ENCODE data around the gene ARHGAP30. TPM values are rescaled to one million over a fixed set of nuclear protein-coding genes. Genes with fewer than 3 reads are reported as not detected.

ARHGAP30 gene
- total RNA-seq, 1 experiment from 2014 or later = 1.7 TPM

GRCh38 chr1:161059293-161059692, 10.4 kb downstream of the ARHGAP30 start:
- peaks cover 9% of the 10 kb centered on the region for H3K27me3 Mint-ChIP-seq (ENCODE audit: unreplicated experiment)
- H3K27ac Mint-ChIP-seq (ENCODE audit: unreplicated experiment) = no peak overlapping the region
- intact Hi-C loops (cut with micrococcal nuclease; ENCODE audit: unreplicated experiment) = no loop called here
- peaks cover 7% of the 10 kb centered on the region for H3K4me1 Mint-ChIP-seq (ENCODE audit: low read depth, unreplicated experiment)
- DNase-seq = no peak
- CTCF ChIA-PET = no interaction called here
- H3K36me3 Mint-ChIP-seq (ENCODE audit: insufficient read depth, unreplicated experiment) = peaks cover 7% of the 10 kb centered on the region
- H3K9me3 Mint-ChIP-seq (ENCODE audit: low read depth, unreplicated experiment) = no peaks in the 10 kb centered on the region
- no peak overlapping the region for H3K4me3 Mint-ChIP-seq (ENCODE audit: low read depth, unreplicated experiment)
- TF ChIP-seq CTCF (IDR thresholded peaks at IDR 0.05; ENCODE audit: unreplicated experiment) = no peak
- BruUV-seq (replicated peaks) = no TSS peak

DNA sequence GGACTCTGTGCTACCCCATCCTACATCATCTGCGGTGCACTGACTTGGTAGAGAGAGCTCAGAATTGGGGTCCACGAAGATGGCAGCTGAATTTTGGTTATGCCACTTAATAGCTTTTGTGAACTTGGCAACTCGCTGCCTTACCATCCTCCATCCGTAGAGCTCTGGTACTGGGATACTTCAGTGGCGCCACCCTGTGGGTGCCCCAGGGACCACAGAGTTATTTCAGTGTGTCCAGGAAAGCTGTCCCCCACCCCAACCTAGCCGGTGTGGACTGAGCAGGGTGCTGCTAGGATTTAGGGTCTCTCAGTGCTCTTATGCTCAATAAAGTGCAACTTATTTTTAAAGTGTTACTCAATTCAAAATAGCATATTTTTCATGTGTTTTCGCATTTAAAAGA, 14.9 kb downstream of the ARHGAP30 start:
- no peaks in the 10 kb centered on the region for H3K27me3 Mint-ChIP-seq (ENCODE audit: unreplicated experiment)
- H3K4me3 Mint-ChIP-seq (ENCODE audit: low read depth, unreplicated experiment) = no peak overlapping the region
- intact Hi-C loops (cut with micrococcal nuclease; ENCODE audit: unreplicated experiment) = no loop called here
- H3K4me1 Mint-ChIP-seq (ENCODE audit: low read depth, unreplicated experiment) = no peaks in the 10 kb centered on the region
- H3K36me3 Mint-ChIP-seq (ENCODE audit: insufficient read depth, unreplicated experiment) = peaks cover 24% of the 10 kb centered on the region
- no peak for DNase-seq
- CTCF ChIA-PET = interaction anchor here (1.0 to 1.2 kb wide), 2 partner anchors 34 to 57 kb away, joined by 5 to 8 read pairs; partner anchors contain the start of gene F11R
- no TSS peak for BruUV-seq (replicated peaks)
- H3K27ac Mint-ChIP-seq (ENCODE audit: unreplicated experiment) = no peak overlapping the region
- TF ChIP-seq CTCF (IDR thresholded peaks at IDR 0.05; ENCODE audit: unreplicated experiment) = no peak
- peaks cover 2% of the 10 kb centered on the region for H3K9me3 Mint-ChIP-seq (ENCODE audit: low read depth, unreplicated experiment)

DNA sequence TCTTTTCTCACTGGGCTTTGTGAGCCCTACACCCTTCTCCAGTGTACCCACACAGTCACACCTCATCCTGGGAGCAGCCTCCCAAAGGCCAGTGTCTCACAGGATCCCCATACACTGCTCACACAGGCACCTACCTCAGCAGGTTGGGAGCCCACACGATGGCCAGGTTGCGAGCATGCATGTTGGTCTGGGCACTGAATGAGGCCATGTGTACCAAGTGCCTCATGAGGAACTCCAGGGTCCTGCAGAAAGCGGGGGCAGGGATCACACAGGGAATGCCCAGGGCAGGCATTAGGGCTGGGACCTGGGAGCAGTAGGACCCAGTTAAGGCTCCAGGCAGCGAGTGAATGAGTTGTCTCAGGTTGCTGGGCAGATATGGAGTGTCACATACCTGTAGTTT, 15.5 kb downstream of the ARHGAP30 start:
- peaks cover 2% of the 10 kb centered on the region for H3K9me3 Mint-ChIP-seq (ENCODE audit: low read depth, unreplicated experiment)
- no peaks in the 10 kb centered on the region for H3K4me1 Mint-ChIP-seq (ENCODE audit: low read depth, unreplicated experiment)
- H3K27ac Mint-ChIP-seq (ENCODE audit: unreplicated experiment) = no peak overlapping the region
- H3K36me3 Mint-ChIP-seq (ENCODE audit: insufficient read depth, unreplicated experiment) = peaks cover 19% of the 10 kb centered on the region
- H3K27me3 Mint-ChIP-seq (ENCODE audit: unreplicated experiment) = no peaks in the 10 kb centered on the region
- intact Hi-C loops (cut with micrococcal nuclease; ENCODE audit: unreplicated experiment) = no loop called here
- no TSS peak for BruUV-seq (replicated peaks)
- CTCF ChIA-PET = interaction anchor here (1.0 to 1.2 kb wide), 2 partner anchors 33 to 57 kb away, joined by 5 to 8 read pairs; partner anchors contain the start of gene F11R
- no peak for DNase-seq
- no peak for TF ChIP-seq CTCF (IDR thresholded peaks at IDR 0.05; ENCODE audit: unreplicated experiment)
- H3K4me3 Mint-ChIP-seq (ENCODE audit: low read depth, unreplicated experiment) = no peak overlapping the region

DNA sequence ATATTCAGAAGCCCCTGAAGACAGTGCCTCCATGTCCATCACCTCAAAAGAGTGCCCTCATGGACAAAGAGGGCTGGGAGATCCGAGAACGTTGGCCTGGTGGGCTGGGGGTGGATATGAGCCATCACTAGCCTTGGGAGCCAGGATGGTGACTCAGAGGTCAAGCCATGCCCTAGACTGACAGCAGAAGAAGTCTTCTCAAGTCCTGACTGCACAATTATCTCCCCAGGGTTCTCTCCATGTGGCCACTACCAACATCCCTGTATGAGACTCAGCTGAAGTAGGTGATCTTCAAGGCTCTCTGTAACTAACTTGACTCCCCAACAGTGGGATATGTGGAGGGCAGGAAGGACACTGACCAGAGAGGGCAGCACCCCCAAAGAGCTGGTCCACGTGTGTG, 16.8 kb downstream of the ARHGAP30 start:
- no TSS peak for BruUV-seq (replicated peaks)
- peaks cover 24% of the 10 kb centered on the region for H3K36me3 Mint-ChIP-seq (ENCODE audit: insufficient read depth, unreplicated experiment)
- no peak for DNase-seq
- CTCF ChIA-PET = no interaction called here
- TF ChIP-seq CTCF (IDR thresholded peaks at IDR 0.05; ENCODE audit: unreplicated experiment) = no peak
- H3K4me1 Mint-ChIP-seq (ENCODE audit: low read depth, unreplicated experiment) = no peaks in the 10 kb centered on the region
- no peak overlapping the region for H3K4me3 Mint-ChIP-seq (ENCODE audit: low read depth, unreplicated experiment)
- H3K9me3 Mint-ChIP-seq (ENCODE audit: low read depth, unreplicated experiment) = peaks cover 9% of the 10 kb centered on the region
- H3K27ac Mint-ChIP-seq (ENCODE audit: unreplicated experiment) = no peak overlapping the region
- H3K27me3 Mint-ChIP-seq (ENCODE audit: unreplicated experiment) = no peaks in the 10 kb centered on the region
- intact Hi-C loops (cut with micrococcal nuclease; ENCODE audit: unreplicated experiment) = no loop called here

Measured in Calu3 (cell line).